ENCODE results near the gene SMARCC1.
A peak's percentile ranks its signal among the peaks of the same experiment; 100 is the strongest.

Gene SMARCC1

DNA sequence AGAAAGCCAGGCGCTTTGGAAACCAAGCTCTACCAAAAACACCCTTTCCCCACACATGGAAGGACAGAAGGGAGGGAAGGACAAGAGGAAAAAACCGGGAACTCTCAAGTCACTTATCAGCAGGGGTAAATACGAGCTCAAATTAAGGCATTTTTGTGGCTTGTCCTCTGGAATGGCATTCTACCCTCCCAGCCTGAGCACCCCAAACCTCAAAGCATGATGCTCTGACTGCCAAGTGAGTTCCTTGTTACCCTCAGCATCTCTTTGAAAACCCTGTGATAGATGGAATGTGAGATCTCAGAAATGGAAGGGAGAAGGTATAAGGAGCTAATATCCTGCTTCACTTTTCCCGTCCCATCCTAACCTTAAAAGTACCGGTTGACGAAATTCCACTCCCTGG lies 194.9 kb downstream of the SMARCC1 start:
- no peak for ATAC-seq
- DNase-seq = no peak

DNA sequence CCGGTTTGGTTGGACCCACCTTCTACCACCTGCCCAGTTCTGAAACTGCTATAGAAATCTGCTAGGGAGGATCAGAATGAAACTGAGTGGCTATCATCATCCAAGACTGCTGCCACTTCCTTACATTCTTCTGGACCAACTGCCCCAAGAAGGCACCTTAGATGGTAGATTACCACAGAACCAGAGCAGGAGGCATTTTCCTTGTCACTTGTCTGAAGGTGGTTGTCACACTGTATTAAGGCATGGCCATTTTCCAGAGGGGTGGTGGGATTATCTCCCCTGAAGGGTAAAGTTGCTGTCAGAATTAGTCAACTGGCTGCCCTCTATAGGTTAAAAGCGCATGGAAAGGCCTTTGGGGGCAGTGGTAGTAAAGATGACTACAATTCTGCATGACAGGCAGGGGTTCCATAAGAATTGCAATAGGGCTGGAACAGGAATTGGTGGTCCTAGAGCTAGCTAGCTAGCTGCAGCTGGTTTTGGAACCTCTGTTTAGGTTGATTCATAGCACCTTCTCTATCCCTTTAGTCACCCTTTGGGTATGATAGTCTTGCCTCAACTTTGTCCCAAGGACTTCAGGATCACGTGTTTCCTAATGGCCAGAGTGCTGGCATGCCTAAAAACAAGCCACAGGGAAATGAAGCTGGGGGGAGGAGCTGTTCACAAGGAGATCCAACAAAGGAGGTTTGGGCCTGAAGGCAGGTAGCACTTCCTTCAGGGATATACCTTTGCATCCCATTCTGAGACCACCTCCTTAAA lies 198.2 kb downstream of the SMARCC1 start:
- DNase-seq (no peak), ATAC-seq (no peak)

DNA sequence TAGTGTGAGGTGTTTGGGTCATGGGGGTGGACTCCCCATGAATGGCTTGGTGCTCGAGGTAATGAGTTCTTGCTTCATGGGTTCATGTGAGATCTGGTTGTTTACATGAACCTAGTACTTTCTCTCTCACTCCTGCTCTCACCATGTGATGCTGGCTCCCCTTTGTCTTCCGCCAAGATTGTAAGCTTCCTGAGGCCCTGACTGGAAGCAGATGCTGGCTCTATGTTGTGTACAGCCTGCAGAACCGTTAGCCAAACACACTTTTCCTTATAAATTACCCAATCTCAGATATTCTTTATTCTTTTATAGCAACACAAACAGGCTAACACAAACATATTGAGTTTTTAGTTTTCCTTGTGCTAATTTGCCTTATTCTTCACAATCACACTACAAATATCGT lies 199.9 kb downstream of the SMARCC1 start:
- DNase-seq = no peak
- no peak for ATAC-seq

DNA sequence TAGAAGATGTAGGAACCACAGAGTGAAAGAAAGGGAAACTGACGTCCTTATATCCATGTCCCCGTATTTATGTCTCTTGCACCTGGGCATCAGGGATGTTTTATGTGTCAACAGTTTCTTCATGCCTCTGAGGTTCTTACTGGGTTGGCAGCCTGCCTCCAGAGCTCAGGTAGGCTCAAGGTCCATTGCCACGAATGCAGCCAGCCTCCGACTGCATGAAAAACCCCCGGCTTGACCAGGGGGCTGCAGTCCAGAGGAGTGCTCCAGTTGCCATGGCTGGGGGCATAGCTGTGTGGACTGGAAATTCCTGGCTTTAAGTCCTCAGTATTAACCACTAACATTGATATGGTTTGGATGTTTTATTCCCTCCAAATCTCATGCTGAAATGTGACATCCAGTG lies 200.3 kb downstream of the SMARCC1 start:
- DNase-seq (no peak), ATAC-seq (no peak)

DNA sequence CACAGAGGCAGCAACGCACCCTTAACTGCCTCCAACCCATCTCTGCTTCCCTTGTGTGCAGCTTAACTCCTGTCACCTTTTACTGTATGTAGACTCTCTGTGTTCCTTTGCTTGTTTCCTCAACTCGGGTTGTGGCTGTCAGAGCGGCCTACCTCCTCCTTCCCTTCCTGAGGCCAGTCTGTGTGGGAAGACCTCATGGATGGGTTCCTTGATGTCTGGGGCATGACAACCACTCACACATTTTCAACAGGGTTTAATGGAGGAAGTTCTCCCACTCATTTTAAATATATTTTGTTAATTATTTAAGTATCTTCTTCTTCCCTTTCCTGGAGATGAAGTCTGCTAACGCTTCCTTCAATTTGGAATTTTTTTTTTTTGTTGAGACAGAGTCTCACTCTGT lies 201.2 kb downstream of the SMARCC1 start:
- ATAC-seq (no peak), DNase-seq (no peak)

DNA sequence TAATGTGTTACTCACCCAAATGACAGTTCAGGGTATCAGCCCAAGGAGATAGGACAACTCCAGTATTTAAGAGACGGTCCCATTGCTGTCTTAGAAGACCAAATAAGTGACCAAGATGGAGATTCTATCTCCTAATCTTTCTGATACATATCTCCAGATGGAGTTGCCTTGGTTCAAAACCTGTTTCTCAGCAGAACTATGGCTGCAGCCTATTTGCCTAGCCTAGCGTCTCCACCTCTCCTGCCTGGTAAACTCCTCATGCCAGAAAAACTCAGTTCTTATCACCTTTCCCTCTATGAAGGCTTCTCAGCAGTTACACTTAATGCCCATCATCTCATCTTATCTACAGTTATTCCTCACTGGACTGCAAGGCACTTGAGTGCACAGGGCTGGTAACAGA lies 201.8 kb downstream of the SMARCC1 start:
- DNase-seq = no peak
- ATAC-seq = no peak

DNA sequence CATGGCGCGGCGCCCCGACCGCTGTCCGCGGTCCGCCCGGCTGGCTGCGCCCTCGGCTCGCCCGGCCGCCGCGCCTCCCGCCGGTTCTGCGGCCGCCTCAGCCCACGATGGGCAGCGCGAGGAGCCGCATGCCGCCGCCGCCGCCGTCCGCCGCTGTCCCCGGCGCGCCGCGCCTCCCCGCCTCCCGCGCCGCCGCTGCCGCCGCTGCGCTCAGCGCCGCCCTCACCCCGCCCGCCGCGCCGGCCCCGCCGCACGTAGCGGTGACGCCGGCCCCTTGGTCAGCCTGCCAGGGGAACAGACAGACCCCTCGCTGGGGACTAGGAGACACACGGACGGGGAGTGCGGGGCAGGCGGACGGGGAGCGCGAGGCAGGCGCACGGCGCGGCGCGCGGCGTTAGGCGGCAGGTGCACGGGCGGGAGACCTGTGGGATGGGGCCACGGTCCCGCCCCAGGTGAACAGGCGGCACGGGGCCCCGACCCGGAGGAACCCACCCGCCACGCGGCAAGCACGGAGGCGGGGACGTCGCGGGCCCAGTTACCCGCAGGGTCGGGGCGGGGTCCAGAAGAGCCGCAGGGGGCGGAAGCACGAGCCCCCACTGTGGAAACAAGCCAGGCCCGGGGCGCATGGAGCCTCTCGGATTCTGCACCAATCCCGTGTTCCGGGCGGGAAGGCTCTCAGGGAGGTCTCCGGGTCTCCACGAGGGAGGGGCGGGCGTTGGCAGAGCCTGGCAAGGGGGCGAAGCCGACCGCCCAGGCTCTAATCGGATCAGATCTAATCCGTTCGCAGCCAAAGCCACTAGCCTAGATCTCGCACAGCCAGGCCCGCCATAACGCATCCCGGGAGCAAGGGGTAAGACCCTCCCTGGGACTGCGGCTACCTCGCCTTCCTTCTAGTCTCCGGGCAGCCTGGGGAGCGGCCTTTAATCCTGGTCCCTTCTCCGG lies 202.7 kb downstream of the SMARCC1 start, which contains the start of gene CSPG5:
CSPG5 (minus strand) TSS at position 175 of the 942 bp plus-strand sequence; CDS start at position 3, 172 bp downstream.
- ATAC-seq = peak; percentile 26
- peak; percentile 44 for DNase-seq

DNA sequence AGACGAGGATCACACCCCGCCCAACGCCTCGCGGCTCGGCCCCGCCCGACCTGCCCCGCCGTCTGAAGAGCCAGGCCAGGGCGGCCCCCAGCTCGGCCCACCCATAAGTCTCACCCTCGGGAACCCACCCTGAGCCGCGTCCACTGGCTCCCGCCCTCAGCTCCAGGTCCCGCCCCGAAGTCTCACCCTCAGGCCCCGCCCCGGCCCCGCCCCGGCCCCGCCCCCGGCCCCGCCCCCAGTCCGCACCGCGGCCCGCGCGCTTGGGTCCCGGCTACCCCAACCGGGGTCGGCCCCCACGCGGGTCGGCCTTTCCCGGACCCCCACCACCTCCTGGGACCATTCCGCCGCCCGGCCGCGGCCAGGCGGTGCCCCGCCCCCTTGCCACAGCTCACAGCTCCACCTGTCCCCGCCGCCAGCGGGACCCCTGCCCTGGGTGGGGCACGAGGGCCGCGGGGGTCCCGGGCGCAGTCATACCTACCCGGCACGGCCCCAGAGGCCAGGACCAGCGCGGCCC lies 203.5 kb downstream of the SMARCC1 start:
- ATAC-seq (peak; percentile 70), DNase-seq (peak; percentile 50)

DNA sequence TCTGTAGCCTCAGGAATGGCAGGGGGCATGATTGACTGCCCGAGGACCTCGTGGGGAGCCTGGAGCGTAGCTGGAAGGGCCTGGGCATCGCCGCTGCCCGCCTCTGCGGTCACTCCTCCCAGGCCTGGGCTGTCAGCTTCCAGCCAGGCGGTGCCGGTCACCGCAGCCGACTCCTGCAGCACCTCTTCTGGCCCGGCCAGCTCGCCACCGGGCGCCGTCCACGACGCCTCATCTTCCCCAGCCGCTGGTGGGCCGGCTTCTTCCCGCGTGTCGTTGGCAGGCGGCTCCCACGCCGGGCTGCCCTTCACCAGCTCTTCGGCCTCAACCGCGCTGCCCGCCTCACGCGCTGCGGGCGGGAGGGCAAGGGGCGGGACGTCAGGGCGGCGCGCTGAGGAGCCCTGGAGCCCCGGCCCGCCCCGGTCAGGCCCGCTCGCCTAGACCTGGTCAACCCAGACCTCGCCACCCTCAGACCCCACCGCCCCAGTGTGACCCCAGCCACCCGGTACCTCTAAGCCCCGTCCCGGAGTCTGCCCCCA lies 204.0 kb downstream of the SMARCC1 start:
- DNase-seq = no peak
- ATAC-seq = peak; percentile 19

DNA sequence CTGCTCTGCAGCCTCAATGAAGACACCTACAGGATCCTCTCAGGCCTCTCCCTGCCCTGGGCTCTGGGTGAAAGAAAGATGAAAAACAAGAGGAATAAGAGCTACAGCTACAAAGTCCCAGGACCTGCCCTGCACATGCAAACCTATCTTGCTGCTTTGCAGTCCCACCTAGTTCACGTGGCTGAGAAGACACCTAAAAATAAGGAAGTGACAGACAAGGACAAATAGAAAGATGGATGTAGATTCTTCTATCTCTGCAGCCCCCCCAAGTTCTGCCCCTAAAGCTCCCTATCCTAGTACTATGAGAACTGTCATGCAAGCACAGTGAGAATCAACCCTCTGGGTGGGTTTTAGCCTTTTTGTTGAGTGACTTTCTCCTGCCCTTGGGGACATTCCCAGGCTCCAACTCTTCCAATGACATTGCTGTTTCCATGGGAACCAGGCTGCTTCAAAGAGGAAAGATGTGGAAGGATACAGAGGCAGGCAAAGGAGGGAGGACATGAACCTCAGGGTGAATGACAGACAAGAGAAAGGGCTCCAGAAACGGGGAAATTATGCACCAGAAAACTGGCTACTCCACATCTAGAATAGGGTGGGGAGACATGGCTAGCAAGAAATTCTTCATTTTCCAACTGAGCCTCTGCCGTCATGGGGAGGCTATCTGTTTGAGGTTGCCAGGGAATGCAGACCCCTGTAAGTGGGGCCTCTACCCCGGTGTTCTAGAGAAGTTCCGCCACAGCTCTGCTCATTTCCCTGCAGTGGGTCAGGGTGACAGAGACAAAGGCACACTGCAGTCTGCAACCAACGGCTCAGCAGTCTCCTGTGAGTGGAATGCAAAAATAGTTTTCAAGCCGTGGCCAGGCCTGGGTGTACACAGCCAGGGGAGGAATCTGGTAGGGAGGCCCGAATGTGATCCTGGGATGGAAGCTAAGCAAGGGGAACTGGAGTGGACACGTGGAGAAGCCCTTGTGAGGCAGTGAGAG lies 208.2 kb downstream of the SMARCC1 start:
- DNase-seq (no peak), ATAC-seq (no peak)

DNA sequence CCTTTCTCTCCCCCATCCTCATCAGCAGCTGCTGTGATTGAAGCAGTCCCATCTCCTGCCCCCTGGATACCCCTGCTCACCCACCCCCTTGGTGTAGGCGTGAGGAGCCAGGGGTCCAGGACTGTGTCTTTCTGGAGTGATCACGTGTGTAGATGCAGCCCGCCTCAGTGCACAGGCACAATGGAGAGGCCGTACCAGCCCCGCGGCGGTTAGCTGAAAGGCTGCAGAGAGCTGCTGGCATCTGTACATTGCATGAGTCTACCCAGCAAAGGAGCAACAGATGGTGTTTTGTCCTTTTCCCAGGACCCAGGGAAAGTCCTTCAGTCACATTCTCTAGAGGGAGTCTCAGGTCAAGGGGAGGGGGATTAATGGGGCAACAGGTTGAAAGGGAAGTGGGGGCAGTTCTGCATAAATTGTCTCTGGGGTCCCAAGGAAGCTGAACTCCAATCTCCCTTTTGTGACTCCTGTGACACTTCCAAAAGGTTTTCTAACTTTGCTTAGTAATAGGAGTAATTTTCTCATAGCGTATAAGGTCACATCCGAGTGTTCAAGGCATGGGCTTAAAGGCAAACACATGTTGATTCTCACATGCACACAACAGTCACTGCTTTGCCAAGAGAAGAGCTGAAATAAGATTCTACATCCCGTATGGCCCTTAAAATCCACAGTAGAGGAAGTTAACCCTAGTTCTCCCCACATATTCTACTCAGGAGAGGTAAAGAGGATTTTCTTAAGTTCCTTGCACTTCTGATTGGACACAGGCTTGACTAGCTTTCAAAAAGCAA lies 210.1 kb downstream of the SMARCC1 start:
- no peak for ATAC-seq
- DNase-seq = no peak

DNA sequence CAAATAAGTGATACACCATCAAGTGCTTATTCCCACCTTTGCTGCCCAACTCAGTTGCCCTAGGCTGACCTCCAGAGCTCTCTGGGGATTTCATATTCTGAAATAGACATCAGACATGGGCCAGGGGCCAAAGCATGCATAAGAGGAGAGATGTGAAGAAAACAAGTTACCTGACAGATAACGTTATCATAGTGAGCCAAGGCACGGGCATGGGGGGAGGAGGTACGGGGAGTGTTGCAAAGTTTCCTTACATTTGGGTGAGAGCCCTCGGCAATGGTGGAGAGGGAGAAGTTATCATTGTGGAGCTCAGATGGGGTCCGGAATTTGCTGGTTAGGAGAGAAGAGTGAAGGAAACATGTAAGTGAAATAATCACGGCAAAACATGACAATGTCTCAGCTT lies 212.8 kb downstream of the SMARCC1 start:
- ATAC-seq = no peak
- no peak for DNase-seq

DNA sequence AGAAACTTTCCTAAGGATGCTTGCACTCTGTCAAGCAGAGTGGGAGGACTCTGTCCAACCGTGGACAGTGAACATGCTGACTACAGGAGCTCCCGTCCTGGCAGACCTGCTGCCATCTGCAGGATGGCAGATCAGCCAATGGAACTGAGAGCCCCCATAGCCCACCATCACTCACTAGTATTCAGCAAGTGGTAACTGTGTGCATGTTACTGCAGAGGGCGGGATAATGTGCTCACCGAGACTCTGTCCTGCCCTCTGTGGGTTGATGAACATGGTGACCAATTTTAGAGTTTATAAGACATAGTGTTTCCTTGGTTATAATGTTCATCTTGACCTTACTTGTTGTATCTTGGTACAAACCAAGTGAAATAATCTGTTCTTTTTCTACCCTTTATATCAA lies 214.5 kb downstream of the SMARCC1 start:
- ATAC-seq (no peak), DNase-seq (no peak)

DNA sequence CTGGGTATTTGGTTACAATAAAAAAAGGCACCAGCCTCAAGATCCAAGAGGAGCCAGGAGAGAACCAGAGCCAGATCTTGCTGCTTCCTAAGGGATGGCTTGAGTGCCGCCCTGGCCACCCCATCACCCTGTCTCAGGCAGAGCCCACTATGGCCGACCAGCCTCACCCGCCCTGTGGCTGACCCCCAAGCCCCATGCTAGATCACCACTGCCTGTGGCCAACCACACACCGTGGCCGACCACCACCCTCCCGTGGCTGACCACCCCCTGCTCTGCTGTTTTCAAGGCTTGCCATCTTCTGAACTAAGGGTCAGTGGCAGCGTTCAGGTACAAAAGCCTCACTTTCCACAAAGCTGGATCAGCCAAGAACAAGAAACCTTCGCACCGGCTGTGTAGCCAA lies 215.0 kb downstream of the SMARCC1 start:
- no peak for DNase-seq
- ATAC-seq = no peak

DNA sequence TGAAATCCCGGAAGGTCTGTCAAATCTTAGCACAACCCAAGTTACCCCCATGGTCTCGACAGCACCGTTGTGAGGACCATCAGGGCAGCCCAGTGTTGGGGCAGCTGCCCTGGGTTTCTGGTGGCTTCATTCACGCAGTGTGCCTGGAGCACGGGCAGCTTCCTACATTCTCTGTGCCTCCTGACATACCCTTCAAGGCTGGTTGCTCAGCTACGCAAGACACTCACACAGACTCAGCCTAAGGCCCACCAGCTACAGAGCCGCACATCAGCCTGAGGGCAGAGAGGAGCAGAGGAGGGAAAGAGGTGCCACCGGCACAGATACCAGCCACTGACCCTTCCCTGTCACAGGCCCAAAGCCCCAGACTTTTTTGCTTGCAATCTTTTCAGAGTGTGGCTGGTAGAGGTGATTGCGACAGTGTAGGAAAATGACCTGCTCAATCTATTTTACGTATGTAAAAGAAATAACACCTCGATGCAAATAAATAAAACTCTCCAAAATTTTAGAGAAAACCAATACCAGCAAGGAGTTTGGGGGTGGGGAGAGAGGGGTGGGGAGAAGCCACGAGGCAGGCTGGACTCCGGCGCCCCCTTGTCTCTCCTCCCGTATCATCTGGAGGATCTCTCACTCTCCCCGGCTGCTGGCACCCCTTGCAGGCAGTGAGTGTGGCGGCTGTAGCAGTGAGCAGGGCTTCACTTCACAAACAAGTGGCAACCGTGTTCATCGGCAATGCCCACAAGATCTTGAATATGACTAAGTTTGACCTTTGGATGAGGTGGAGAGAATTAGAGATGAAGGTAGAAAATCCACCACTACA lies 215.8 kb downstream of the SMARCC1 start:
- DNase-seq (no peak), ATAC-seq (no peak)

DNA sequence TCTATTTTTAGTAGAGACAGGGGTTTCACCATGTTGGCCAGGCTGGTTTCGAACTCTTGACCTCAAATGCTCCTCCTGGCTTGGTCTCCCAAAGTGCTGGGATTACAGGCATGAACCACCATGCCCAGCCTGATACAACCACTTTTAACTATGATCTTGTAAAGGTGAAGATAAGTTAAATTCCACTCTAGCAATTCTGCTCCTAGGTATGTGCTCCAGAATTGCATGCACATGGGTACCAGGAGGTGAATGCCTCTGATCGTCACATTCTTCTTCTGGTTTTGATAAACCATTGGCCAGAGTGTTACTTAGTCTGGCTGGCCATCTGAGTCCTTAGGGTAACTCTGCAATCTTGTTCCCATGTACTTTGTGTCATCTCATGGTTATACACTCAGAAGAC lies 225.3 kb downstream of the SMARCC1 start:
- no peak for ATAC-seq

DNA sequence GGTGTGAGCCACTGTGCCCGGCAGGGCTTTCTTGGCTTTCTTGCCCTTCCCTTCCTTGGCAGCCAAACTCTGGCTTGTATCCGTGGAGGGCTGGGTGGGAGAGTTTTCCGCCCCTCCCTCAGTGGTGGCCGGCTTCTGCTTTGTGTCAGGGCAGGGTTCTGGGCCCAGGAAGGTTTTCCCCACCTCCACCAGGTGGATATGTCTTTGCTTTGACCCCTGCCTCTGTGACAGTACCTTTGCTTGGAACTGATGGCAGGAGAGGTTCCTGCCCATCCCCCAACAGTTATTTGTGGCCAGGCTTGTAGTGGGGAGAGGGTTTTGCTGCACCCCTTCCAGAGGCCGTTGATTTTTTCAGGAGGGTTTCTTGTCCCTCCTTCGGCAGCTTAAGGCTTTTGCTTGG lies 227.4 kb downstream of the SMARCC1 start:
- no peak for ATAC-seq
- no peak for DNase-seq

More for the DNA sequence above, 225.3 kb downstream of the SMARCC1 start:
- no peak for DNase-seq

DNA sequence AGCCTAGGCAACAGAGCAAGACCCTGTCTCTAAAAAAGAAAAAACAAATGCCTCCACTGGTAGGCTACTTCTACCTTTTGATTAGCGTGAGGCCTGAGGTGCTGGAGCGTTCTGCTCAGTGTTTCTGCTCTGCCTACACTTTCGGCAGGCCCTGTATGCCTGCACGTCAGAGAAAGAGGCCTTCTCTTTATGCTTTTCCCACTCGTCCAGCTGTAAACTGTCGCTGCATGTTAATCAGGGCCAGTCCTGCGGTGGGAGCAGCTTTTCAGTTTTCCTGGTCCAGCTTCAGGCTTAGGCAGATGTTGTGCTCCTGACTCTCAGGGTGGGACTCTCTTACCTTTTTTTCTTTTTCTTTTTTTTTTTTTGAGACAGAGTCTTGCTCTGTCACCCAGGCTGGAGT lies 228.3 kb downstream of the SMARCC1 start:
- ATAC-seq = no peak
- no peak for DNase-seq

DNA sequence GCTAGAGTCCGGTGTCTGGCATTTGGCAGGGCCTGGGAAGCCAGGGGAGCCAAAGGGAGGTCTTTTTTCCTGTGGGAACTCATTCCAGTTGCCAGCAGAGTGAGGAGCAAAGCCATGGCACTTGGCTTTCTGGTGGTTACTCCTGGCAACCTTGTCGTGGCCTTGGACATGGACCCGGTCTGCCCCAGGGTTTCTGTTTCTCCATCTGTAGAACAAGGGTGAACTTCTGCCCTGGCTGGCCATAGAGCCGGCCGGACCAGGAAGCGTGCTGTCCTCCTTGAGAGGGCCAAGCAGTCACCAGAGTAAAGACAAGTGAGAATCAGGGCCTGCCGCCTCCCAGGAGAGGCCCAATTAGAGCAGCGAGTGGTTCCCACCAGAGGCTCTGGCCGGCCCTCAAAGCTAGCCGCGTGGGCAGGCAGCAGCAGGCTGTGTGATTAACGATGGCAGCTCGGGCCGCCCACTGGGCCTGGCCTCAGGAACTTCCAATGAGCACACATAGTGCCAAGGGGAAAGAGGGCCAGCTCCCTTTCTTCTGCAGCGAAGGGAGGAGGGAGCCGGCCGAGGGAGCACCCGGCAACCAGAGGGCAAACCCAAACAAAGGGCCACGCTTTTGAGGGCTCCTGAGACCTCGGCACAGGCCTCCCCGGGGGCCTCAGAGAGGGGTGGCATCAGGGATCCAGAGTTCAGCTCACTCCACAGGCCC lies 239.1 kb downstream of the SMARCC1 start:
- no peak for ATAC-seq

More for the DNA sequence above, 239.1 kb downstream of the SMARCC1 start:
- no peak for DNase-seq

Measured in stimulated activated naive CD8-positive, alpha-beta T cell treated with anti-CD3 and anti-CD28 coated beads, Interleukin-15, Interleukin-2, amounts not matched to agents 100 U/mL and 50 U/mL, for 24 hours (primary cell).